ENCODE data around the gene RNF112. TPM values are rescaled to one million over a fixed set of nuclear protein-coding genes. Genes with fewer than 3 reads are reported as not detected.

RNF112 gene
- total RNA-seq, 3 donors from 2014 or later, result 2.4 to 13.4 (median 3.4) TPM

DNA sequence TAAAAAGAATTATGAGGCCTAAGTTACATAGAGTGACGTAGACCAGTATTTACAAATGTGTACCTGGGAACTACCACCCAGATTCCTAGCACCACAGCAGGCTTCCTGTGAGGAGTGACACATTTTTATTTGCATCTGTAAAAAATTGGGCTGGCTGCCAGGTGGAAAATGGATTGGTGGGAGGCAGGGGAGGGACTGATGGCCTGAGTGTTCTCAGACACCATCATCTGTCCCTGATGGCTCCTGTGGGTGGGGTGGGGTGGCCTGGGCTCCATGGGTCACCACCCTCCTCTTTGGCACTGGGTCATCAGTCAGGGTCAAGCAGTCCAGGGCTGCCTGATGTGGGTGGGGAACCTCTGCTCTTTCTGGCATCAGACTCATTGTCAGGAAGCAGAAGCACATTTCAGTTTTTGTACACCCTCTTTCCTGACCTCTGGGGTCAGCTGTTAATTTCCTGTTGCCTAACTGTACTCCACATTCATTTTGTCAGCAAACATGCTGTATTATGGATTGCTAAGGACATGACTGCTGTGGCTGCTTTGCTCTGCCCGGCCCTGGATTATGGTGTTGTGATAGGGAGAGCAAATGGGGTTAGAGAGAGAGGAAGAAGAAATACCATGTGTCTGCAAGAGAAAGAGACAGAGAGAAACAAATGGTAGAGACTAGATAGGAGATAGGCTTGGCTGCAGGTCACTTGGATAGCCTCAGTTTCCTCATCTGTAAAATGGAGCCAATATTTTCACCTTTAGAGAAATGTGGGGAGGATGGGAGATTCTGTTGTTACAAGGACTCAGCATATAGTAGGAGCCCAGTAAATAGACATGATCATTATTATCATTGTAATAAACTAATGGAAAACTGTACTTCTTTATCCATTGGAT lies 12.5 kb upstream of the RNF112 start:
- Histone ChIP-seq H3K4me1 (ENCODE audit: low read depth) (peaks cover 38% of the 10 kb centered on the region), H3K9me3 (no peaks in the 10 kb centered on the region), H3K4me3 (no peak overlapping the region), H3K36me3 (ENCODE audit: low read depth) (no peaks in the 10 kb centered on the region)
- DNase-seq (peak; percentile 80 to 90 (median 82)), ATAC-seq (peak; percentile 83)
- intact Hi-C loops (cut with DNase I, micrococcal nuclease), result no loop called here
- TF ChIP-seq, protein P1, sequence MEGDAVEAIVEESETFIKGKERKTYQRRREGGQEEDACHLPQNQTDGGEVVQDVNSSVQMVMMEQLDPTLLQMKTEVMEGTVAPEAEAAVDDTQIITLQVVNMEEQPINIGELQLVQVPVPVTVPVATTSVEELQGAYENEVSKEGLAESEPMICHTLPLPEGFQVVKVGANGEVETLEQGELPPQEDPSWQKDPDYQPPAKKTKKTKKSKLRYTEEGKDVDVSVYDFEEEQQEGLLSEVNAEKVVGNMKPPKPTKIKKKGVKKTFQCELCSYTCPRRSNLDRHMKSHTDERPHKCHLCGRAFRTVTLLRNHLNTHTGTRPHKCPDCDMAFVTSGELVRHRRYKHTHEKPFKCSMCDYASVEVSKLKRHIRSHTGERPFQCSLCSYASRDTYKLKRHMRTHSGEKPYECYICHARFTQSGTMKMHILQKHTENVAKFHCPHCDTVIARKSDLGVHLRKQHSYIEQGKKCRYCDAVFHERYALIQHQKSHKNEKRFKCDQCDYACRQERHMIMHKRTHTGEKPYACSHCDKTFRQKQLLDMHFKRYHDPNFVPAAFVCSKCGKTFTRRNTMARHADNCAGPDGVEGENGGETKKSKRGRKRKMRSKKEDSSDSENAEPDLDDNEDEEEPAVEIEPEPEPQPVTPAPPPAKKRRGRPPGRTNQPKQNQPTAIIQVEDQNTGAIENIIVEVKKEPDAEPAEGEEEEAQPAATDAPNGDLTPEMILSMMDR (IDR thresholded peaks at IDR 0.05), result no peak

DNA sequence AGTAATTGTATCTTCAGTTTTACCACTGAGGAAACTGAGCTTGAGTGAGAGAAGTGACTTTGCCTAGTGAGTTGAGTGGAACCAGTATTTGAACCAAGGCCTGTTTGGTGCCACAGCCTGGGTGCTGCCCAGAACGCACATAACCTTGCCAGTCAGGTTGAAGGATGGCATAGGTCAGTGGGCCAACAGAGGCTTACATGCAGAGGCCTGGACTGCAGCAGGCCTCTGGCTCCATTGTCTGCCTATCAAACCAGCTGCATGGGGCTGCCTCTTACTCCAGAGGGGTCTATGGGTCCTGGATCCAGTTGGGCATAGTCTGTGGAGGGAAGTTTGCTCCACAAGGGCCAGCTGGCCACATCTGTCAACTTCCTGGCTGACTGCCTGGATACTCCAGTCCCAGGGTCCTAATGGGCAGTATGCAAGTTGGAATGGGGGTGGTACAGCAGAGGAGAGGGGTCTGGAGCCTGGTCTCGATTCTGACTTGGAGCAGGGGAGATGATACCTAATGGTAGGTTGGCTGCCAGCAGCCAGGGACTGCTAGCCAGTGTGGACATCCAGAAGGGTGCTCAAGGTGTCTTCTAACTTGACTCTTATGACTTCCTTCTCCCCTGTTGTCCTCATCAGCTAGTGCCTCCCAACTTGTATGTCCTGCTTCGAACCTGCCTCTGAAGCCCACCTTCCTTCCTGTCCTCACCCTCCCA lies 11.1 kb upstream of the RNF112 start:
- peaks cover 38% of the 10 kb centered on the region for H3K4me1 ChIP-seq (ENCODE audit: low read depth)
- intact Hi-C loops (cut with DNase I, micrococcal nuclease), result no loop called here
- TF ChIP-seq, protein P1 (IDR thresholded peaks at IDR 0.05), result no peak
- DNase-seq (no peak), ATAC-seq (no peak)
- H3K9me3 ChIP-seq, result no peaks in the 10 kb centered on the region
- H3K4me3 ChIP-seq, result no peak overlapping the region
- H3K36me3 ChIP-seq (ENCODE audit: low read depth), result no peaks in the 10 kb centered on the region

DNA sequence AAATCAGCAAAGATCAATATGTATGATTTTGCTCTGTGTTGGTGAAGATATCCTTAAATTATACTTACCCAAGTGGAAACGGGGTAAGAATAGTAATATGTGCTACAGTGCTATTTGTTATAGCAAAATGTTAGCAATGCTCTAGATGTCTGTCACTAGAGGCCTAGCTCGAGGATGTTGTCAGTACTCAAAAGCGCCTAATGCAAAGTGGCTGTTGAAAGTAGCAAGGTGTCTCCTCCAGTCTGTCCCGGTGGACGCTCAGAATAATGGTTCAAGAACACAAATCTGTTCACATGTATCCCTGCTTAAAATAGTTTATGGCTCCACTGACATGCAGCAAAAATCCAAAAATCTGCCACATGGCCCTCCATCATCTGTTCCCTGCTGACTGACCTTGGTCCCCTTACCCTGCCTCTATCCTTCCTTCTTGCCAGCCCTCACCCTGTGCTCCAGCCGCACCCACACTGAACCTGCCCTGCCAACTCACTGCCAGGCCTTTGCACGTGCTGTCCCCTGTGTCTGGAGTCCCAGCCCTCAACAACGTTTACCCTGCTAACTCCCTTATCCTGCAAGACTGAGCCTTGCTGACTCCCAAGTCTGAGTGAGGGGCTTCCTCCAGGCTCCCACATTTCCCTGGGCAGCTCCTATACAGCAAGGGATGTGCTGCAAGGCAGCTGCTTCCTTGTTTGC lies 9.6 kb upstream of the RNF112 start:
- intact Hi-C loops (cut with DNase I, micrococcal nuclease), result no loop called here
- DNase-seq, result peak; percentile 73 to 82 (median 80)
- Histone ChIP-seq H3K9me3 (no peaks in the 10 kb centered on the region), H3K36me3 (ENCODE audit: low read depth) (no peaks in the 10 kb centered on the region), H3K4me3 (no peak overlapping the region), H3K4me1 (ENCODE audit: low read depth) (peaks cover 38% of the 10 kb centered on the region)
- TF ChIP-seq, protein P1 (IDR thresholded peaks at IDR 0.05), result no peak
- ATAC-seq, result peak; percentile 62

DNA sequence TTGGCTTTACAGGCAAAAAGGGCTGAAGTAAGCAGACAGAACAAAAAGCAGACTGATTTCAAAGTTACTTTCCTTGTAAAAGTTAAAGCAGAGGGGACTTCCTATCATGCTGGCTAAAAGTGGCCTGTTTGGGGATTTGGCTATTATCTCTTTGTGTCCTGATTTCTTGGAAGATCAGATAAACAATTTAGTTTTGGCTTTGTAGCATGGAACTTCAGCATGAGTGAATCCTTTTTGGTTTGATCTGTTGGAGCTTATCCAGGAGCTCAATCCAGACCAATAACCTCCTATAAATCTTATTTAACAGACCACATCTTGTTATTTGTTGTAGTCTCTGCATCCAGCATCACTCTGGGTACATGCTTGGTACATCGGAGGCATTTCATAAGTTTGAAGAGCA lies 8.9 kb upstream of the RNF112 start:
- Histone ChIP-seq H3K9me3 (no peaks in the 10 kb centered on the region), H3K4me3 (no peak overlapping the region), H3K36me3 (ENCODE audit: low read depth) (no peaks in the 10 kb centered on the region), H3K4me1 (ENCODE audit: low read depth) (peaks cover 31% of the 10 kb centered on the region)
- intact Hi-C loops (cut with DNase I, micrococcal nuclease), result no loop called here
- DNase-seq, result no peak
- TF ChIP-seq, protein P1 (IDR thresholded peaks at IDR 0.05), result no peak
- ATAC-seq, result no peak

DNA sequence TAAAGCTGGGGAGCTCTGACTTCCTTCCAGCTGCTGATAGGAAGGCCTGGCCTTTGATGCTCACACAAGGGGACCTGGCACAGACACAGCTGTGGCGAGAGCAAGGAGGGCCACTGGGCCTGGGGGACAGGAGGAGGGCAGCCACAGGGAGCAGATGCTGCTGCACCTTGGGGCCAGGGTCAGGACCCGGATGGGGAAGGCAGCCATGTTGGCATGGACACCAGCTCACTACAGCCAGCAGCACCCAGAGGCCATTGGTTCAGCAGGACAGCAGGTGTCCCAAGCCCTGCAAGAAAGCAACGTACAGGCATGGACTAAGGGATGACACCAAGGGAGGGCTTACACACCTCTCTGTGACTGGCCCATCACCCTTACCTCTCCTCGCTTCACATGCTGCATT lies 8.0 kb upstream of the RNF112 start:
- intact Hi-C loops (cut with DNase I, micrococcal nuclease), result no loop called here
- ATAC-seq (no peak), DNase-seq (no peak)
- Histone ChIP-seq H3K4me1 (ENCODE audit: low read depth) (peaks cover 31% of the 10 kb centered on the region), H3K9me3 (no peaks in the 10 kb centered on the region), H3K4me3 (no peak overlapping the region), H3K36me3 (ENCODE audit: low read depth) (no peaks in the 10 kb centered on the region)
- TF ChIP-seq, protein P1 (IDR thresholded peaks at IDR 0.05), result no peak

All from mucosa of descending colon (tissue), 3 donors.